Heart left ventricle (tissue), 16 donors: ENCODE data around the gene COX6B2. TPM values are rescaled to one million over a fixed set of nuclear protein-coding genes. Genes with fewer than 3 reads are reported as not detected.

ENCODE experiments used
- ATAC-seq, 4 donors: fragments of 200-7000 bp; cut with Tn5 transposase; one replicate each; pipeline ENCODE4 v1.9.1; 2020 to 2022; ENCODE audit warnings: moderate library complexity in 4 of 4, mild to moderate bottlenecking in 3 of 4, moderate number of reproducible peaks in 1 of 4
- DNase-seq, 5 donors: peaks; one replicate each; pipeline ENCODE4 v3.0.0-alpha.2; 2020
- H3K27ac ChIP-seq, 12 donors: fragments of 200-600 bp; sonication (generic) in 4 of 12; one replicate each; pipeline versions ENCODE4 v1.5.0 to v1.8.0; 2016 to 2022; ENCODE audit warnings: mild to moderate bottlenecking in 2 of 12
- H3K27me3 ChIP-seq, 9 donors: fragments of 200-600 bp; sonication (generic) in 2 of 9; one replicate each; pipeline versions ENCODE4 v1.5.1 to v1.8.0; 2016 to 2022; ENCODE audit warnings: mild to moderate bottlenecking in 3 of 9
- H3K36me3 ChIP-seq, 9 donors: fragments of 200-600 bp; sonication (generic) in 2 of 9; one replicate each; pipeline versions ENCODE4 v1.5.0 to v1.8.0; 2018 to 2022; ENCODE audit warnings: mild to moderate bottlenecking in 2 of 9
- H3K4me1 ChIP-seq, 12 donors: fragments of 200-600 bp; sonication (generic) in 4 of 12; one replicate each; pipeline versions ENCODE4 v1.5.0 to v1.8.0; 2016 to 2022; ENCODE audit warnings: mild to moderate bottlenecking in 3 of 12
- H3K4me3 ChIP-seq, 12 donors: fragments of 200-600 bp; sonication (generic) in 4 of 12; one replicate each; pipeline versions ENCODE4 v1.5.0 to v1.8.0; 2017 to 2022; ENCODE audit warnings: mild to moderate bottlenecking in 9 of 12, moderate library complexity in 4 of 12
- H3K9me3 ChIP-seq, 12 donors: fragments of 200-600 bp; sonication (generic) in 4 of 12; one replicate each; pipeline versions ENCODE4 v1.5.0 to v1.8.0; 2016 to 2022; ENCODE audit warnings: mild to moderate bottlenecking in 1 of 12
- CTCF ChIP-seq, 12 donors: fragments of 200-600 bp; sonication (generic) in 4 of 12; IDR thresholded peaks; one replicate each; pipeline versions ENCODE4 v1.5.0 to v1.8.0; 2018 to 2022; ENCODE audit warnings: antibody characterized with exemption in 12 of 12, mild to moderate bottlenecking in 5 of 12
- POLR2A ChIP-seq, 2 donors: fragments of 450-650 bp; IDR thresholded peaks; one replicate each; pipeline ENCODE4 v1.6.1; 2017; ENCODE audit warnings: antibody characterized with exemption in 2 of 2, mild to moderate bottlenecking in 2 of 2, moderate library complexity in 2 of 2
- WGBS, 4 donors: extraction: QIAGEN DNeasy Blood & Tissue Kit in 2 of 4; methylation state at CpG; one replicate each; pipeline versions ENCODE4 v1.1.5 to v1.1.7; 2013 to 2018; 5-methylcytosine and 5-hydroxymethylcytosine counted together
- intact Hi-C, 10 donors: fragments of 100-400 bp; cut with DNase I; formaldehyde crosslinking; loops; one replicate each; pipeline versions ENCODE4 v1.11.1 to v1.14.2; 2022
- polyA plus RNA-seq, 2 donors: library from polyadenylated mRNA; stranded (reverse); fragments of 200-250 nt; gene quantifications; one replicate each; pipeline ENCODE4 v1.2.3, GENCODE V29; 2013
- total RNA-seq, 9 donors: library from RNA; depleted of rRNA in 2 of 9; stranded (reverse); fragments of >200 nt in 2 of 9; fragmentation: NEBNext Ultra II Directional in 3 of 9; extraction: Animal tissue kit (Norgen Biotek cat#: 25700) in 3 of 9; gene quantifications; one replicate each; pipeline versions ENCODE4 v1.1.0 to v1.2.4, GENCODE V29; 2016 to 2023
- donor health status: ischemic (EF 13 %, LVEDD 7.1; RV severe dilation, severe dysfunction).
- donor health status: healthy with polysubstance abuse.
- donor health status: DM: no; HTN: yes; CAD: no.
- donor health status: DM: no; HTN: no; CAD: no.
- donor health status: ischemic (EF 25% LVEDD 6.9; RV normal size, moderate dysfunction).
- donor health status: ischemic (EF 25% LVEDD 5.7; RV mildly dilated, moderate dysfunction).
- donor health status: healthy.
- donor health status: DM: yes; HTN: yes; CAD: no.
- donor health status: ischemic (EF 35%, LVEDD 5.7; RV mildly dilated, moderate dysfunction).
- donor health status: nonischemic (EF 11% LVEDD 7.7; RV severe dilation, severe dysfunction).
- donor health status: DM: yes; HTN: yes; CAD: no.
- donor health status: PGD.
- donor health status: ischemic (EF 29% LVEDD 5.4; RV normal size, mild dysfunction).
- donor health status: nonischemic (EF 23%, LVEDD 6.1; RV moderate dilation, normal function).

The COX6B2 gene
- total and polyA plus RNA-seq, 11 donors = 0.16 TPM; not detected in 10

- TF ChIP-seq POLR2A (IDR thresholded peaks at IDR 0.05) = no peak
- no peak for TF ChIP-seq CTCF (IDR thresholded peaks at IDR 0.05)
- Histone ChIP-seq H3K9me3 (peaks cover 0 to 3% (median 0%) of the 10 kb centered on the region in 12 donors), H3K27ac (no peak overlapping the region), H3K4me3 (no peak overlapping the region), H3K36me3 (peaks cover 0 to 6% (median 0%) of the 10 kb centered on the region in 9 donors), H3K4me1 (no peaks in the 10 kb centered on the region), H3K27me3 (peaks cover 0 to 9% (median 0%) of the 10 kb centered on the region in 9 donors)
- 74 to 82% (median 79%) methylated on average over 8 of the region's 8 CpGs for WGBS, 4 donors
- no peak for ATAC-seq
- DNase-seq = no peak
- intact Hi-C loops = no loop called here
Measured at GRCh38 chr19:55316646-55317045, 37.9 kb downstream of the COX6B2 start.

GRCh38 chr19:55315956-55316525 lies 38.5 kb downstream of the COX6B2 start:
- H3K27ac ChIP-seq = no peak overlapping the region
- no peak overlapping the region for H3K4me3 ChIP-seq
- ATAC-seq (no peak), DNase-seq (no peak)
- intact Hi-C loops = no loop called here
- 73 to 79% (median 78%) methylated on average over 13 of the region's 13 CpGs for WGBS, 4 donors
- H3K4me1 ChIP-seq = no peaks in the 10 kb centered on the region
- H3K27me3 ChIP-seq = peaks cover 0 to 9% (median 0%) of the 10 kb centered on the region in 9 donors
- peaks cover 0 to 6% (median 0%) of the 10 kb centered on the region in 9 donors for H3K36me3 ChIP-seq
- peaks cover 0 to 3% (median 0%) of the 10 kb centered on the region in 12 donors for H3K9me3 ChIP-seq
- TF ChIP-seq POLR2A (IDR thresholded peaks at IDR 0.05) (no peak), CTCF (IDR thresholded peaks at IDR 0.05) (no peak)

GRCh38 chr19:55314396-55314795 lies 40.1 kb downstream of the COX6B2 start:
- no peak for TF ChIP-seq CTCF (IDR thresholded peaks at IDR 0.05)
- no peak for TF ChIP-seq POLR2A (IDR thresholded peaks at IDR 0.05)
- Histone ChIP-seq H3K4me3 (no peak overlapping the region), H3K27ac (no peak overlapping the region), H3K9me3 (peaks cover 0 to 3% (median 0%) of the 10 kb centered on the region in 12 donors), H3K27me3 (peaks cover 0 to under 1% (median 0%) of the 10 kb centered on the region in 9 donors), H3K36me3 (peaks cover 0 to 6% (median 0%) of the 10 kb centered on the region in 9 donors), H3K4me1 (no peaks in the 10 kb centered on the region)
- WGBS, 4 donors = 84 to 89% (median 85%) methylated on average over 8 of the region's 8 CpGs
- DNase-seq (no peak), ATAC-seq (no peak)
- intact Hi-C loops = no loop called here

GRCh38 chr19:55312621-55313512 lies 41.7 kb downstream of the COX6B2 start:
- ATAC-seq (peak in 1 of 4 donors; percentile 39), DNase-seq (no peak)
- peaks cover 0 to 3% (median 0%) of the 10 kb centered on the region in 12 donors for H3K9me3 ChIP-seq
- 84 to 90% (median 87%) methylated on average over 33 to 47 of the region's 47 CpGs for WGBS, 4 donors
- no peak for TF ChIP-seq POLR2A (IDR thresholded peaks at IDR 0.05)
- H3K36me3 ChIP-seq = peaks cover 0 to 6% (median 2%) of the 10 kb centered on the region in 9 donors
- intact Hi-C loops = no loop called here
- no peak overlapping the region for H3K27ac ChIP-seq
- no peaks in the 10 kb centered on the region for H3K27me3 ChIP-seq
- no peak overlapping the region for H3K4me3 ChIP-seq
- no peaks in the 10 kb centered on the region for H3K4me1 ChIP-seq
